ENCODE results near the gene CNOT6. TPM values are rescaled to one million over a fixed set of nuclear protein-coding genes. Genes with fewer than 3 reads are reported as not detected.

CNOT6 gene
- total RNA-seq, 1 experiment from 2014 or later, result 59.1 TPM

DNA sequence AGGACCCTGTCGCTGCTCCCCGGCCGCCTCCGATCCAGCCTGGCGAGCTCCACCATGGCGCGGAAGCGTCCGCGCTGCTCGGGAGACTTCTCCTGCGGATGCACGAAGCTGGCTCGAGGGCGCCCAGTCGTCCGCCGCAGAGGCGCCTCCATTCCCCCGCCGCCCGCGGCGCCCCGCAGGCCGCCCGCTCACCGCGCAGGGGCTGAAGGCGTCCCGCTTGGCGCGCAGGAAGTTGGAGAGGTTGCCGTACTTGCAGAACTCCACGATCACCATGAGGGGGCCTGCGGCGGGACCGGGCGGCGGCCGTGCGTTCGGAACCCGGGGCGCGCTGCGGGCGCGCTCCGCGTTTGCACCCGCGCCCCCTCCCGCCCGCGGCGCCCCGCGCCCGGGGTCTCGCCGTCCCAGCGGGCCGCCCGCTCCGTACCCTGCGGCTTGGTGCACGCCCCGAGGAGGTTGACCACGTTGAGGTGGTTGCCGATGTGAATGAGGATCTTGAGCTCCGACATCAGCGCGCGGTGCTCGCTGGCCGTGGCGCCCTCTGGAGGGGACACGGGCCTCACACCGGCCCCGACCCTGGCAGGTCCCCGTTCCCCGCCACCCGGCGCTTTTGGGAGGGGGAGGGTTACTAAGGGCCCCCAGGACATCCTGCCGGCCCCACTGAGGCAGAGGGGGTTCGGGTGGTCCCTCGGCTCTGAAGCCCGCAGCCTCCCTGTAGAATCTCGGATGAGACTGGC, 124.8 kb downstream of the CNOT6 start:
- DNase-seq (ENCODE audit: low read depth, low spot score) (no peak), ATAC-seq (peak; percentile 40; the same call in 1 of the 2 replicates)
- no TSS peak for BruUV-seq (replicated peaks)
- no peak overlapping the region for H2AFZ ChIP-seq (ENCODE audit: low read depth, low read length, poor library complexity, severe bottlenecking)
- no peaks in the 10 kb centered on the region for H3K27me3 ChIP-seq (ENCODE audit: insufficient read depth, low read length)
- RAD21 ChIA-PET (ENCODE audit: low non-redundant PET in 1 of 2, low total read pairs in 2 of 2, uncharacterized antibody in 2 of 2, unreplicated experiment in 2 of 2), result no interaction called here
- H3K36me3 ChIP-seq (ENCODE audit: control insufficient read depth in 1 of 2, insufficient read depth in 2 of 2, low read length in 2 of 2), result no peaks in the 10 kb centered on the region
- no peak overlapping the region for H3K27ac ChIP-seq (ENCODE audit: low read depth, low read length)
- H3K4me1 ChIP-seq (ENCODE audit: control insufficient read depth in 1 of 2, insufficient read depth in 2 of 2, low read length in 2 of 2), result no peaks in the 10 kb centered on the region
- CTCF ChIA-PET, result no interaction called here
- no peak overlapping the region for H3K4me2 ChIP-seq (ENCODE audit: low read length)
- POLR2A ChIA-PET, result no interaction called here
- H3K9me3 ChIP-seq (ENCODE audit: control insufficient read depth in 1 of 2, insufficient read depth in 1 of 2, low read depth in 1 of 2, low read length in 2 of 2), result no peaks in the 10 kb centered on the region
- no peaks in the 10 kb centered on the region for H3K9me2 ChIP-seq (ENCODE audit: insufficient read depth)
- no peak overlapping the region for H3K9ac ChIP-seq (ENCODE audit: low read length)
- H3K4me3 ChIP-seq (replicated peaks in 1 of 2; ENCODE audit: low read depth in 1 of 2, low read length in 2 of 2), result no peak overlapping the region
- intact Hi-C loops (cut with micrococcal nuclease), result no loop called here
- H4K20me1 ChIP-seq (ENCODE audit: insufficient read depth), result no peaks in the 10 kb centered on the region
- no peaks in the 10 kb centered on the region for H3K79me2 ChIP-seq (ENCODE audit: insufficient read depth, low read length)
- TF ChIP-seq, protein P1, sequence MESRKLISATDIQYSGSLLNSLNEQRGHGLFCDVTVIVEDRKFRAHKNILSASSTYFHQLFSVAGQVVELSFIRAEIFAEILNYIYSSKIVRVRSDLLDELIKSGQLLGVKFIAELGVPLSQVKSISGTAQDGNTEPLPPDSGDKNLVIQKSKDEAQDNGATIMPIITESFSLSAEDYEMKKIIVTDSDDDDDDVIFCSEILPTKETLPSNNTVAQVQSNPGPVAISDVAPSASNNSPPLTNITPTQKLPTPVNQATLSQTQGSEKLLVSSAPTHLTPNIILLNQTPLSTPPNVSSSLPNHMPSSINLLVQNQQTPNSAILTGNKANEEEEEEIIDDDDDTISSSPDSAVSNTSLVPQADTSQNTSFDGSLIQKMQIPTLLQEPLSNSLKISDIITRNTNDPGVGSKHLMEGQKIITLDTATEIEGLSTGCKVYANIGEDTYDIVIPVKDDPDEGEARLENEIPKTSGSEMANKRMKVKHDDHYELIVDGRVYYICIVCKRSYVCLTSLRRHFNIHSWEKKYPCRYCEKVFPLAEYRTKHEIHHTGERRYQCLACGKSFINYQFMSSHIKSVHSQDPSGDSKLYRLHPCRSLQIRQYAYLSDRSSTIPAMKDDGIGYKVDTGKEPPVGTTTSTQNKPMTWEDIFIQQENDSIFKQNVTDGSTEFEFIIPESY (IDR thresholded peaks at IDR 0.05; ENCODE audit: extremely low read depth, insufficient replicate concordance, low read length), result no peak

DNA sequence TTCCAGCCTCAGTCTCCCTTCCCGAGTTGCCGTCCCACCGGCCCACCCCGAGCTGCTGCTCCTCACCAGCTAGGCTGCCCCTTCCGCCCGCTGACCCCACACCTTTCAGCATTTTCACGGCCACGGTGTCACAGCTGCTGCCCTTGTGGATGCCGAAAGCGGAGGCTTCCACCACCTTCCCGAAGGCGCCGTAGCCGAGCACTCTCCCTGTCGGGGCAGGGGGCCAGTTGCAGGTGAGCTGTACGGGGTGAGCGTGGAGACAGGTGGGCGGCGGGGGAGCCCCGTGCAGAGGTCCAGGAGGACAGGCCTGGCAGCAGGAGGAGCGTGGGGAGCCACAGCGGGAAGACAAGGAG, 125.4 kb downstream of the CNOT6 start:
- Histone ChIP-seq H4K20me1 (ENCODE audit: insufficient read depth) (no peaks in the 10 kb centered on the region), H3K27ac (ENCODE audit: low read depth, low read length) (no peak overlapping the region), H2AFZ (ENCODE audit: low read depth, low read length, poor library complexity, severe bottlenecking) (no peak overlapping the region), H3K9ac (ENCODE audit: low read length) (no peak overlapping the region), H3K4me2 (ENCODE audit: low read length) (no peak overlapping the region), H3K9me3 (ENCODE audit: control insufficient read depth in 1 of 2, insufficient read depth in 1 of 2, low read depth in 1 of 2, low read length in 2 of 2) (no peaks in the 10 kb centered on the region), H3K79me2 (ENCODE audit: insufficient read depth, low read length) (no peaks in the 10 kb centered on the region), H3K4me3 (replicated peaks in 1 of 2; ENCODE audit: low read depth in 1 of 2, low read length in 2 of 2) (no peak overlapping the region), H3K36me3 (ENCODE audit: control insufficient read depth in 1 of 2, insufficient read depth in 2 of 2, low read length in 2 of 2) (no peaks in the 10 kb centered on the region), H3K27me3 (ENCODE audit: insufficient read depth, low read length) (no peaks in the 10 kb centered on the region), H3K9me2 (ENCODE audit: insufficient read depth) (no peaks in the 10 kb centered on the region), H3K4me1 (ENCODE audit: control insufficient read depth in 1 of 2, insufficient read depth in 2 of 2, low read length in 2 of 2) (no peaks in the 10 kb centered on the region)
- intact Hi-C loops (cut with micrococcal nuclease), result no loop called here
- no peak for ATAC-seq
- no peak for DNase-seq (ENCODE audit: low read depth, low spot score)
- RAD21 ChIA-PET (ENCODE audit: low non-redundant PET in 1 of 2, low total read pairs in 2 of 2, uncharacterized antibody in 2 of 2, unreplicated experiment in 2 of 2), result no interaction called here
- CTCF ChIA-PET, result no interaction called here
- no TSS peak for BruUV-seq (replicated peaks)
- POLR2A ChIA-PET, result no interaction called here
- no peak for TF ChIP-seq YY1 (IDR thresholded peaks at IDR 0.05; ENCODE audit: extremely low read depth, insufficient replicate concordance, low read depth, low read length)
- TF ChIP-seq, protein P1 (IDR thresholded peaks at IDR 0.05; ENCODE audit: extremely low read depth, insufficient replicate concordance, low read length), result no peak
- TF ChIP-seq SIN3A (IDR thresholded peaks at IDR 0.05; ENCODE audit: low read depth), result no peak
- no peak for TF ChIP-seq SP1 (IDR thresholded peaks at IDR 0.05; ENCODE audit: low read depth)
- TF ChIP-seq ZNF274 (IDR thresholded peaks at IDR 0.05; ENCODE audit: low read depth, low read length), result no peak
- no peak for TF ChIP-seq POLR2AphosphoS5 (IDR thresholded peaks at IDR 0.05; ENCODE audit: low read depth, low read length)
- no peak for TF ChIP-seq FOSL1 (IDR thresholded peaks at IDR 0.05; ENCODE audit: low read depth)
- no peak for TF ChIP-seq CEBPB (IDR thresholded peaks at IDR 0.05; ENCODE audit: low read depth)
- TF ChIP-seq RAD21 (IDR thresholded peaks at IDR 0.05; ENCODE audit: low read depth), result no peak
- TF ChIP-seq, protein P2, sequence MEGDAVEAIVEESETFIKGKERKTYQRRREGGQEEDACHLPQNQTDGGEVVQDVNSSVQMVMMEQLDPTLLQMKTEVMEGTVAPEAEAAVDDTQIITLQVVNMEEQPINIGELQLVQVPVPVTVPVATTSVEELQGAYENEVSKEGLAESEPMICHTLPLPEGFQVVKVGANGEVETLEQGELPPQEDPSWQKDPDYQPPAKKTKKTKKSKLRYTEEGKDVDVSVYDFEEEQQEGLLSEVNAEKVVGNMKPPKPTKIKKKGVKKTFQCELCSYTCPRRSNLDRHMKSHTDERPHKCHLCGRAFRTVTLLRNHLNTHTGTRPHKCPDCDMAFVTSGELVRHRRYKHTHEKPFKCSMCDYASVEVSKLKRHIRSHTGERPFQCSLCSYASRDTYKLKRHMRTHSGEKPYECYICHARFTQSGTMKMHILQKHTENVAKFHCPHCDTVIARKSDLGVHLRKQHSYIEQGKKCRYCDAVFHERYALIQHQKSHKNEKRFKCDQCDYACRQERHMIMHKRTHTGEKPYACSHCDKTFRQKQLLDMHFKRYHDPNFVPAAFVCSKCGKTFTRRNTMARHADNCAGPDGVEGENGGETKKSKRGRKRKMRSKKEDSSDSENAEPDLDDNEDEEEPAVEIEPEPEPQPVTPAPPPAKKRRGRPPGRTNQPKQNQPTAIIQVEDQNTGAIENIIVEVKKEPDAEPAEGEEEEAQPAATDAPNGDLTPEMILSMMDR (IDR thresholded peaks at IDR 0.05 in 2 of 3, conservative IDR thresholded peaks at IDR 0.05 in 1 of 3; ENCODE audit: borderline replicate concordance in 1 of 3, insufficient read depth in 1 of 3, low read depth in 2 of 3, low read length in 2 of 3), result no peak

Data from HCT116 (cell line).